SU-DHL-6 (cell line): ENCODE measurements around the gene MOV10.

Experiments used
- H2AFZ ChIP-seq: fragments of 200-600 bp; sonication (generic); 2 replicates; pipeline ENCODE4 v1.6.1; 2014; ENCODE audit warnings: low read depth, mild to moderate bottlenecking, moderate library complexity, mixed read lengths, antibody characterized with exemption, low read length; ENCODE audit not compliant: severe bottlenecking
- H3F3A ChIP-seq: fragments of 200-600 bp; shearing (Covaris generic); 2 replicates; pipeline ENCODE4 v1.6.0; 2016; ENCODE audit warnings: antibody characterized with exemption, mild to moderate bottlenecking; ENCODE audit not compliant: insufficient read depth
- H3K27ac ChIP-seq: fragments of 200-600 bp; sonication (generic); 2 replicates; pipeline ENCODE4 v1.5.1; 2016; ENCODE audit warnings: low read depth, mild to moderate bottlenecking, low read length, moderate library complexity, mixed read lengths
- H3K27me3 ChIP-seq: fragments of 200-600 bp; sonication (generic), shearing (Covaris generic); 2 replicates; pipeline ENCODE4 v1.6.0; 2014; ENCODE audit warnings: mild to moderate bottlenecking, low read length
- H3K36me3 ChIP-seq: fragments of 200-600 bp; sonication (generic); 2 replicates; pipeline ENCODE4 v1.6.1; 2014; ENCODE audit warnings: mild to moderate bottlenecking, low read length, mixed read lengths
- H3K4me2 ChIP-seq: fragments of 300-600, 200-600 bp; shearing (Covaris generic), sonication (generic); 2 replicates; pipeline ENCODE4 v1.6.0; 2014; ENCODE audit warnings: low read length, low read depth, mild to moderate bottlenecking; ENCODE audit not compliant: poor library complexity, severe bottlenecking
- H3K4me3 ChIP-seq: fragments of 200-600 bp; sonication (generic); 2 replicates; pipeline ENCODE4 v1.5.1; 2014; ENCODE audit warnings: antibody characterized with exemption, low read length, mild to moderate bottlenecking, mixed read lengths; ENCODE audit not compliant: insufficient read depth, poor library complexity, severe bottlenecking
- H3K79me2 ChIP-seq: fragments of 200-600 bp; sonication (generic); 2 replicates; pipeline ENCODE4 v1.6.1; 2014; ENCODE audit warnings: mild to moderate bottlenecking, low read length, moderate library complexity; ENCODE audit not compliant: insufficient read depth
- H3K9ac ChIP-seq: fragments of 200-600 bp; sonication (generic); 2 replicates; pipeline ENCODE4 v1.7.0; 2014; ENCODE audit warnings: mild to moderate bottlenecking, low read length
- H3K9me2 ChIP-seq: fragments of 200-600 bp; sonication (generic); replicated peaks from 2 replicates; pipeline ENCODE4 v1.6.1; 2014; ENCODE audit warnings: low read length; ENCODE audit not compliant: insufficient read depth
- H3K9me3 ChIP-seq: fragments of 200-600 bp; sonication (generic); 2 replicates; pipeline ENCODE4 v1.6.1; 2014; ENCODE audit warnings: low read length, mixed read lengths; ENCODE audit not compliant: insufficient read depth
- H4K20me1 ChIP-seq: fragments of 200-600 bp; sonication (generic); 2 replicates; pipeline ENCODE4 v1.6.1; 2014; ENCODE audit warnings: low read depth, mild to moderate bottlenecking, antibody characterized with exemption, low read length, moderate library complexity, mixed read lengths
- CTCF ChIP-seq: fragments of 200-600 bp; sonication (generic); IDR thresholded peaks from one replicate; pipeline ENCODE4 v1.5.1; 2017; ENCODE audit warnings: antibody characterized with exemption, mild to moderate bottlenecking, low read length, moderate library complexity; ENCODE audit not compliant: insufficient read depth, poor library complexity, severe bottlenecking
- EZH2phosphoT487 ChIP-seq: fragments of 200-600 bp; sonication (generic), shearing (Covaris generic); conservative IDR thresholded peaks from 2 replicates; pipeline ENCODE4 v1.6.1; 2018; ENCODE audit warnings: mild to moderate bottlenecking, antibody characterized with exemption, low read length, moderate library complexity, mixed read lengths

Gene MOV10

GRCh38 chr1:112703706-112704105, 29.2 kb downstream of the MOV10 start:
- H3K4me2 ChIP-seq = no peak overlapping the region
- no peaks in the 10 kb centered on the region for H3K27me3 ChIP-seq
- H3K9me2 ChIP-seq = no peaks in the 10 kb centered on the region
- no peaks in the 10 kb centered on the region for H3K79me2 ChIP-seq
- TF ChIP-seq CTCF (no peak), EZH2phosphoT487 (no peak)
- no peak overlapping the region for H3K27ac ChIP-seq
- no peak overlapping the region for H2AFZ ChIP-seq
- H3K9me3 ChIP-seq = no peaks in the 10 kb centered on the region
- no peaks in the 10 kb centered on the region for H3F3A ChIP-seq
- no peaks in the 10 kb centered on the region for H4K20me1 ChIP-seq
- no peaks in the 10 kb centered on the region for H3K36me3 ChIP-seq
- no peak overlapping the region for H3K4me3 ChIP-seq
- H3K9ac ChIP-seq = no peak overlapping the region

GRCh38 chr1:112704391-112704933, 30.0 kb downstream of the MOV10 start:
- no peaks in the 10 kb centered on the region for H4K20me1 ChIP-seq
- H3K79me2 ChIP-seq = no peaks in the 10 kb centered on the region
- no peak overlapping the region for H3K27ac ChIP-seq
- H3K27me3 ChIP-seq = no peaks in the 10 kb centered on the region
- TF ChIP-seq CTCF = no peak
- TF ChIP-seq EZH2phosphoT487 = no peak
- H2AFZ ChIP-seq = no peak overlapping the region
- no peak overlapping the region for H3K9ac ChIP-seq
- no peaks in the 10 kb centered on the region for H3K36me3 ChIP-seq
- H3K4me2 ChIP-seq = no peak overlapping the region
- no peak overlapping the region for H3K4me3 ChIP-seq
- H3K9me3 ChIP-seq = no peaks in the 10 kb centered on the region
- H3K9me2 ChIP-seq = no peaks in the 10 kb centered on the region
- no peaks in the 10 kb centered on the region for H3F3A ChIP-seq

GRCh38 chr1:112704934-112705627, 30.6 kb downstream of the MOV10 start:
- Histone ChIP-seq H3F3A (no peaks in the 10 kb centered on the region), H3K9me3 (no peaks in the 10 kb centered on the region), H3K9ac (no peak overlapping the region), H3K27me3 (no peaks in the 10 kb centered on the region), H3K27ac (no peak overlapping the region), H3K4me3 (no peak overlapping the region), H3K9me2 (no peaks in the 10 kb centered on the region), H3K4me2 (peak overlapping the region; percentile 11), H3K79me2 (no peaks in the 10 kb centered on the region), H2AFZ (no peak overlapping the region), H3K36me3 (no peaks in the 10 kb centered on the region), H4K20me1 (no peaks in the 10 kb centered on the region)
- TF ChIP-seq EZH2phosphoT487 (no peak), CTCF (no peak)
